ENCODE results near the gene CDH23. TPM values are rescaled to one million over a fixed set of nuclear protein-coding genes. Genes with fewer than 3 reads are reported as not detected.

The CDH23 gene
- total and polyA plus RNA-seq, 2 of the 8 experiments (the other 6 are each of a cell fraction or from before 2014, with no cell fraction given) = 1.9 to 4.9 TPM

- no peak overlapping the region for H2AK5ac ChIP-seq (ENCODE audit: low read depth, low read length)
- no peak overlapping the region for H2BK5ac ChIP-seq (ENCODE audit: low read depth, low read length)
- H4K8ac ChIP-seq (ENCODE audit: extremely low read depth, insufficient read depth, low read length) = no peak overlapping the region
- H3K56ac ChIP-seq (replicated peaks; ENCODE audit: insufficient read length, low read depth, low read length) = no peak overlapping the region
- WGBS, 2 experiments (ENCODE audit: extremely low coverage in 1 of 2, insufficient coverage in 1 of 2, insufficient read length in 1 of 2, insufficient replicate concordance in 2 of 2, low coverage in 1 of 2, low lambda C conversion rate in 2 of 2, missing lambda C conversion rate in 1 of 2) = 97% methylated on average over 6 of the region's 6 CpGs; no CpG with 5 or more reads in 1 of the 2 experiments
- H4K5ac ChIP-seq (ENCODE audit: insufficient read length, low read depth, low read length) = no peak overlapping the region
- no peaks in the 10 kb centered on the region for H3K36me3 ChIP-seq (ENCODE audit: control insufficient read depth in 2 of 4, insufficient read depth in 4 of 4, low read length in 3 of 4)
- H3K4ac ChIP-seq (replicated peaks; ENCODE audit: insufficient read length, low read depth, low read length) = no peak overlapping the region
- peaks cover 0 to 6% (median 0%) of the 10 kb centered on the region in 4 experiments; a peak in 2 of 7 replicates for H3K27me3 ChIP-seq (replicated peaks in 1 of 4; ENCODE audit: control insufficient read depth in 3 of 4, extremely low read depth in 1 of 4, insufficient read depth in 3 of 4, low read length in 3 of 4)
- no peak overlapping the region for H2AFZ ChIP-seq (ENCODE audit: low read length)
- peaks cover 2% of the 10 kb centered on the region; the same call in 1 of the 2 replicates for H3K23me2 ChIP-seq (ENCODE audit: low read depth, low read length)
- no peak for FAIRE-seq
- peaks cover 0 to 9% (median 5%) of the 10 kb centered on the region in 4 experiments; a peak in 6 of 7 replicates for H3K4me1 ChIP-seq (replicated peaks in 1 of 4; ENCODE audit: control insufficient read depth in 3 of 4, insufficient read depth in 4 of 4, low read length in 3 of 4)
- H3K27ac ChIP-seq (ENCODE audit: low read depth, low read length) = no peak overlapping the region
- H2BK120ac ChIP-seq (replicated peaks; ENCODE audit: low read depth, low read length) = no peak overlapping the region
- H3K4me2 ChIP-seq (ENCODE audit: insufficient read depth in 1 of 2, low read depth in 2 of 2, low read length in 2 of 2) = no peak overlapping the region
- no peak overlapping the region for H2BK20ac ChIP-seq (ENCODE audit: low read length)
- DNase-seq (ENCODE audit: low read depth in 1 of 2, low spot score in 2 of 2) = no peak
- H3K79me1 ChIP-seq (ENCODE audit: low read depth, low read length) = no peaks in the 10 kb centered on the region
- no peaks in the 10 kb centered on the region for H3K9me3 ChIP-seq (ENCODE audit: insufficient read depth in 2 of 2, low read depth in 1 of 2, low read length in 1 of 2)
- no peak overlapping the region for H2BK15ac ChIP-seq (ENCODE audit: low read length)
- no peak overlapping the region for H3K18ac ChIP-seq (ENCODE audit: extremely low read depth, low read length)
- ChIA-PET POLR2A (ENCODE audit: partially characterized antibody) (no interaction called here), CTCF (ENCODE audit: partially characterized antibody) (interaction anchor here (0.6 to 4.9 kb wide), 12 partner anchors 8 to 1615 kb away, joined by 3 to 23 read pairs (median 8); partner anchors contain the start of gene VSIR)
- H4K91ac ChIP-seq (replicated peaks; ENCODE audit: insufficient read length, low read length) = no peak overlapping the region
- no peaks in the 10 kb centered on the region for H4K20me1 ChIP-seq (replicated peaks in 1 of 2; ENCODE audit: control insufficient read depth in 1 of 2, insufficient read depth in 2 of 2, low read length in 2 of 2)
- no peak overlapping the region for H3K4me3 ChIP-seq (ENCODE audit: extremely low read depth in 1 of 4, insufficient read depth in 2 of 4, low read depth in 3 of 4, low read length in 4 of 4)
- H3K14ac ChIP-seq (ENCODE audit: insufficient read length) = no peak overlapping the region
- no peaks in the 10 kb centered on the region for H3K79me2 ChIP-seq (ENCODE audit: control insufficient read depth in 1 of 2, insufficient read depth in 2 of 2, low read length in 2 of 2)
- H3K9ac ChIP-seq (replicated peaks in 1 of 4; ENCODE audit: extremely low read depth in 1 of 4, low read depth in 3 of 4, low read length in 3 of 4) = no peak overlapping the region
- H3K23ac ChIP-seq (ENCODE audit: insufficient read length) = no peak overlapping the region
- H2BK12ac ChIP-seq (ENCODE audit: low read depth, low read length) = no peak overlapping the region
- TF ChIP-seq SP2 (IDR thresholded peaks at IDR 0.05; ENCODE audit: low read length) = no peak
- no peak for TF ChIP-seq JUND (IDR thresholded peaks at IDR 0.05; ENCODE audit: low read length)
- TF ChIP-seq RBBP5 (IDR thresholded peaks at IDR 0.05; ENCODE audit: borderline replicate concordance, low read depth, low read length) = no peak
- TF ChIP-seq POLR2A (IDR thresholded peaks at IDR 0.05; ENCODE audit: control extremely low read depth in 1 of 2, low read depth in 2 of 2, low read length in 2 of 2) = no peak
- no peak for TF ChIP-seq SP4 (IDR thresholded peaks at IDR 0.05; ENCODE audit: low read length)
- no peak for TF ChIP-seq SIN3A (conservative IDR thresholded peaks at IDR 0.05 in 1 of 2, IDR thresholded peaks at IDR 0.05 in 1 of 2; ENCODE audit: low read depth in 1 of 2, low read length in 2 of 2)
- TF ChIP-seq, protein P1, sequence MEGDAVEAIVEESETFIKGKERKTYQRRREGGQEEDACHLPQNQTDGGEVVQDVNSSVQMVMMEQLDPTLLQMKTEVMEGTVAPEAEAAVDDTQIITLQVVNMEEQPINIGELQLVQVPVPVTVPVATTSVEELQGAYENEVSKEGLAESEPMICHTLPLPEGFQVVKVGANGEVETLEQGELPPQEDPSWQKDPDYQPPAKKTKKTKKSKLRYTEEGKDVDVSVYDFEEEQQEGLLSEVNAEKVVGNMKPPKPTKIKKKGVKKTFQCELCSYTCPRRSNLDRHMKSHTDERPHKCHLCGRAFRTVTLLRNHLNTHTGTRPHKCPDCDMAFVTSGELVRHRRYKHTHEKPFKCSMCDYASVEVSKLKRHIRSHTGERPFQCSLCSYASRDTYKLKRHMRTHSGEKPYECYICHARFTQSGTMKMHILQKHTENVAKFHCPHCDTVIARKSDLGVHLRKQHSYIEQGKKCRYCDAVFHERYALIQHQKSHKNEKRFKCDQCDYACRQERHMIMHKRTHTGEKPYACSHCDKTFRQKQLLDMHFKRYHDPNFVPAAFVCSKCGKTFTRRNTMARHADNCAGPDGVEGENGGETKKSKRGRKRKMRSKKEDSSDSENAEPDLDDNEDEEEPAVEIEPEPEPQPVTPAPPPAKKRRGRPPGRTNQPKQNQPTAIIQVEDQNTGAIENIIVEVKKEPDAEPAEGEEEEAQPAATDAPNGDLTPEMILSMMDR (IDR thresholded peaks at IDR 0.05; ENCODE audit: control extremely low read depth in 1 of 3, insufficient read depth in 1 of 3, low read depth in 1 of 3, low read length in 3 of 3) = no peak
- TF ChIP-seq CREB1 (IDR thresholded peaks at IDR 0.05) = no peak
- TF ChIP-seq EP300 (IDR thresholded peaks at IDR 0.05; ENCODE audit: borderline replicate concordance in 1 of 2, low read depth in 2 of 2, low read length in 2 of 2) = no peak
- no peak for TF ChIP-seq ATF3 (IDR thresholded peaks at IDR 0.05; ENCODE audit: insufficient read depth, low read depth, low read length)
- TF ChIP-seq SIRT6 (IDR thresholded peaks at IDR 0.05; ENCODE audit: low read length) = no peak
- TF ChIP-seq TBP (IDR thresholded peaks at IDR 0.05; ENCODE audit: low read depth, low read length) = no peak
Observed at GRCh38 chr10:71724539-71724938, 327.8 kb downstream of the CDH23 start.
